CD4-positive, alpha-beta T cell treated with Interleukin-21 for 1 hour (primary cell): ENCODE results near the gene MRPL11.

ENCODE experiments used
- DNase-seq: peaks from one replicate; pipeline ENCODE4 v3.0.0-alpha.2; 2020

MRPL11 gene

DNA sequence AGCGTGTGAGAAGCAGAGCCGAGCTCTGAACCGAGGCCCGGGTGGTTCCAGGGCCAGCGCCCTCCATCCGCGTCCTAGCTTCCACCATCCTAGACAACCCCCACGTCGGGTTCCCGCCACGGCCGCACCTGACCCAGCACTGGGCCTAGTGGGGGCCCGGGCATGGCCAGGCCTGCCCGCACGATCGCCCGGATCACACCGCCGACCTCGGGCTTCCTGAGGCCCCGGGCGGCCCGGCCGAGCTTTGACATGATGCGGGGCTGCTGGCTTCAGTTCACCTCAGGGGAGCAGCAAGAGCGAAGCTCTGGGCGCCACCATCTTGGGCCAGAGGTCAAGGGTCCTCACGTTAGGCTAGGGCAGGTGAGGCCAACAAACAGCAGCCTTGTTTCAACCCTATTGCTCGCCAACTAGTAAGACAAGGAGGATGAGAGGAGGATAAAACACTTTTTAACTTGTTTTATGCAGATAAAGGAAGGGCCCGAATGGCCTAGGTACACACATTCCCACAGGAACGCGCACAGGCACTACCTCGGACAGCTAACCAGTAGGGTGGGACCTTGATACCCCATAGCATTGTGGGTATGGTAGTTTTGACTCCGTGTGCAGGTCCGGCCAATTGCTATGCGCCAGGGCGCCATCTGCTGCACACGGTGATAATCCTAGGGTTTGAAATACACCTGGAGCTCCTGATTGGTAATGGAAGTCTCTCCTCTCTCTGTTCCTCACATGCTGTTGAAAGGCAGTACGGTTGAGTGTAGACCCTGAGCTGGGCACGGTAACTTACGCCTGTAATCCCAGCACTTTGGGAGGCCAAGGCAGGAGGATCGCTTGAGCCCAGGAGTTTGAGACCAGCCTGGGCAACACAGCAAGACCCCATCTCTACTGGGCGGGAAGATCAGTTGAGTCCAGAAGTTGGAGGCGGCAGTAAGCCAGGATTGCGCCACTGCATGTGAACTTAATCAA is at the start of gene MRPL11:
TSS of gene MRPL11 (minus strand) at position 345 of the 963 bp plus-strand sequence. CDS start at position 251, 94 bp downstream.
- DNase-seq: peak; percentile 92

DNA sequence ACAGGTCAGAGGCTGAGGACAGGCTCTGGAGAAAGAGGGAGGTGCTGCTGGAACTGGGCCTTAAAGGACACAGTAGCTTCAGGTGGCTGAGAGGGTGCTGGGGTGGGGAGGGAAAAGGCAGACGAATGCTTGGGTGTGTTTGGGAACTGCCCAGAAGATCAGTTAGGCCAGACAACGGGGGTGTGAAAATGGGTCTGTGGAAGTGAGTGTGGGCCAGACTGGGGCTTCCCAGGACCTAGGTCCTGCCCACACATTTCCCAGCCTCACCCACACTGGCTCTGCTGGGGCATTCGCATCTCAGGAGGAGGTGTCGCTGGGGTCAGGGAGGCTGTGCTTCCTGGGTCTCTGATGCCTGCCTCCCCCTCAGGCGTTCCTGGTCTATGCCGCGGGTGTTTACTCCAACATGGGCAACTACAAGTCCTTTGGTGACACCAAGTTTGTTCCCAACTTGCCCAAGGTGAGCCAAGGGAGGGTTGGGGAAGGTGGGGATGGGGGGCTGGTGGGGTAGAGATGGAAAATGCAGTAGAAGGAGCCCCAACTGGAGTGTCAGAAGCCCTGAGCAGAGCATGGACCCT is 46.2 kb upstream of the MRPL11 start:
- DNase-seq: no peak

DNA sequence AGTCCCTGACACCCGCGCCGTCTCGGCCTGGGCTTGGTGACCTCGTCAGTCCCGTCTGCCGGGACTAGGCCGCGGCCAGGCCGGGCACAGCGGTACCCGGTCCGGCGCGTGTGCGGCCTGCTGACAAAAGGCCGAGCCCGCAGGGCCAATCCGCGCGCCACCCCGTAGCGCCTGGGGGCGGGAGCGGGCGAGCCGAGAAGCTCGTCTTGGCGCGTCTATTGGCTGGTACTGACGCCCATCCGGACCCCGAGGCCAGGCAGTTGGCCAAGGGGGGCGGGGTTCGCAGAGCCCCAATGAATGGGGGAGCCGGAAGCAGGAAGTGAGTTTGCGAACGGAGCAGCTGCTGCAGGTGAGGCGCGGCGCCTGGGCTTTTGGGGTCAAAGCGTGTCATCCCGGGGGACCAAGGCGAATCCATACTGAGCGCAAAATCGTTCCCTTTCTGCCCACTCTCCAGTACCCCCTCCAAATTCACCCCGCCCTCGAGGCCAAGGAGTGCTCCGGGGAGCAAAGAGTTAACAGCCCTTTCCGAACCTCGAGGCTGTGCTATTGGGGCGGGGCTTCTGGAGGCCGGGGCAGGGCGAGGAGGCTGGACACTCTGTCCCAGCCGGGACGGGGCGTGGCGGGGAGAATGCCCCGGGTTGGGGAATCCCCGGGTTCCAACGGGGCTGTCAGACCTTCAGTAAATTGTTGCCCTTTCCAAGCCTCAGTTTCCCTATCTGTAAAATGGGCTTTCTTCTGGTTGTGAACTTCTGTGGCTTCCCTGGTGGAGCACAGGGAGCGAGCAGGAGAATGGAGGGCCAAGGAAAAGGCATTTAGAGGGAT is 41.7 kb upstream of the MRPL11 start, which contains the start of gene DPP3:
TSS of gene DPP3 (plus strand) at position 318 of the 822 bp plus-strand sequence. CDS start 1,767 bp downstream, outside the sequence.
- DNase-seq: peak; percentile 95

DNA sequence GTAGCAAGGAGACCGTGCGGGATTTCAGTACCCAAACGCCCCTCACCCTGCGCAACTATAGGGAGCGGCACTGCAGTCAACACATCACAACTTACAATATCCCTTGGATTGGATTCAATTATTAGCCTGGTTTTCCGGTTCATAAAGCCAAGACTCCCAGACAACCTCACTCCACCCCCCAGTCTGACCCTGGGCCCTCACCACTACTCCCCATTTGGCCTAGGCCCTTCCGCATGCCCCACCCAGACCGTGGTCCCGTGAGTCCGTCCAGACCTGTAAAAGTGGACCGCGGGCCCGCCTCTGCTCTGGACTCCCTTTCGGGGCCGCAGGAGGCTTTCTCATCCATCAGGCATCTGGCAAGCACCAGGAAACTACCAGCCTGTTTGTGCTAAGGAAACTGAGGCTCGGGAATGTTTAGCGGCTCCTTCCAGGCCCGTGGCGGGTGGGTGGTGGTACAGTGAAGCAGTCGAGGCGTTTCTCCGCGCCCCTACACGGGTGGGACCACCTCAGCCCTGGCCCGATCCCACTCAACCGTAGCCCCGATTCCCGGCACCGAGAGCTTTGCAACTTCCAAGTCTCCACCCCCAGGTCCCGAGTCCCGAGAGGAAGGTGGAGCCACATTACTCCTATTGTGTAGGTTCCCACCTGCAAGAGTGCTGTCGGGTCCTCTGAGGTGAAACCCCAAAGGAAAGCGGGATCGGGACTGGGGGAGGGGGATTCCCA is 40.9 kb upstream of the MRPL11 start:
- DNase-seq: no peak

DNA sequence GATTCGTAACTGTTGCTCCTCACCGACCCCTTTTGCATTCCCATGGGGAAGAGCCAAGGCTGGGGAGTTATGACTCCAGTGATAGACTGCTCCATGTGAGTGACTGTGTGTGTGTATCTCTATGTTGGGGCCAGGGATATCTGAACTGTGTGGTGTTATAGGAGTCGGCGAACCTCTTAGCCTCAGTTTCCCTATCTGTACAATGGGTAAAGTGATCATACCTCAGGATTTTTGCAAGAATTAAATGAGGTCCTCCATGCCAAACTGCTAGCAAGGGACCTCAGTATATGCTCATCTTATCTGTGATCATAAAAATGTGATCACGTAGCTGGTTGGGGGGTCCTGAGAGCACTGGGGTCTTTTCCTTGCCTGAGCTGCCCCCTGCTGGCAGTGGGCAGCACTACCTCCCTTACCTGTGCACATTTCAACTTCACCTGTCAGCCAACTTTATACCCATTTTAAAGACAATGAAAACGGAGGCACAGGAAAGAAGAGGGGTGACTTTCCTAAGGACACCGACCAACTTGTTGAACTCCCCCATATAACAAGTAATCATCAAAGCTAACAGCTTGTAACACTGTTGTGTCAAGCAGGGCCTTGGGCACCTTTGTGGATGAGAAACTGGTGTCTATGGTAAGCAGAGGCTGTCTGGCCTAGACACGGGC is 40.2 kb upstream of the MRPL11 start:
- DNase-seq: peak; percentile 44

DNA sequence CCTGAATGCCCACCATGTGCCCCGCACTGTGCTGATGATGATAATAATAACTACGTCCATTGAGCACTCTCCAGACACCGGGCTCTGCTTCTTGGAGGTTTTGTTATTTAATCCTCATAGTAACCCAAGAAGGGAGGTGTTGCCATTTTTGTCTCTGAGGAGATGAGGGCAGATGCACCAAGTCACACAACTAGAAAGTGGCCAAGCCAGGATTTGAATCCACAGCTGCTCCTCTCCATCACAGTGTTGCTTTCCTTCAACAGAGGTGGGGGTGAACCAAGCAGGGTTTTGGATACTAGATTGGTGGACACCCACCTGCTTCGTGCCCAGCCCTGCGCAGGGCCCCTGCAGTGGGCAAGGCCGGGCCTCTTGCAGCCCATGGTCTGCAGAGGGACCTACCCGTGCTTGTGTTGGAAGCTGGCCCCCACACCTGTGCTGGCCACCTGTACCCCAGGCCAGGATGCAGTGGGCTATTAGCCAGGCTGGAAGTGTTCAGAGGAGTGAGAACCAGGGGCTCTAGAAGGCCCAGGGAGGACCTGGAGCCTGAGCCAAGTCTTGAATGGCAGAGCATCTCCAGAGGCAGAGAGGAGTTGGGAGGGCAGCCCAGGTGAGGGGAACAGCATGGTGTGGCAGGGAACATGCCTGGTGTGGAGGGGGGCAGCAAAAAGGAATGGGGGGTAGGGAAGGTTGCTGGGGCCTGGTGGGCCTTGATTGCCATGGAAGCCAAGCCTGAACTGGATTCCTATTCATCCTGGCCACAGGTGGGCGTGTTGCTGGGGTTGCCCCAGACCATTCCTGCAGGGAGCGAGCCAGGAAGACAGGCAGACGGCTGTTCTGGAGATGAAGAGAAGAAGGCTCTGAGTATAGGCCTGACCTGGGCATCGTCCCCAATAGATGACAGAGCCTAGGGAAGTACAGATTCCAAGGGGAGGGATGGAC is 38.9 kb upstream of the MRPL11 start:
- DNase-seq: no peak

DNA sequence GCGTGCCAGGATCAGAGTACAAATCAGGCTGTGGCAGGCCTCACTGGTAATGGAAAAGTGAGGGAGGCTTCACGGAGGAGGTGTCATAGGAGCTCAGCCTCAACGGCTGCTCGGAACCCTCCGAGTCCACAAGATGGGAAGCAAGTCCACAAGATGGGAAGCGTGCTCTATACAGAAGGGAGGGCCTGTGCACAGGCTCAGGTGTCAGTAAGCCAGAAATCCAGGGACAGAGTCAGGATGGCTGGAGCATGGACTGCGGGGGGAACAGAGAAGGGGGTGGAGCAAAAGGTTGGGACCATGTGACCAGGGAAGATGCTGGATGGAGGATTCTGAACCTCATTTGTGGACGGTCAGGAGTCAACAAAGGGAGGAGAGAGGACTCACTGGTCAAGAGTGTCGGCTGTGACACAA is 38.2 kb upstream of the MRPL11 start:
- DNase-seq: no peak

DNA sequence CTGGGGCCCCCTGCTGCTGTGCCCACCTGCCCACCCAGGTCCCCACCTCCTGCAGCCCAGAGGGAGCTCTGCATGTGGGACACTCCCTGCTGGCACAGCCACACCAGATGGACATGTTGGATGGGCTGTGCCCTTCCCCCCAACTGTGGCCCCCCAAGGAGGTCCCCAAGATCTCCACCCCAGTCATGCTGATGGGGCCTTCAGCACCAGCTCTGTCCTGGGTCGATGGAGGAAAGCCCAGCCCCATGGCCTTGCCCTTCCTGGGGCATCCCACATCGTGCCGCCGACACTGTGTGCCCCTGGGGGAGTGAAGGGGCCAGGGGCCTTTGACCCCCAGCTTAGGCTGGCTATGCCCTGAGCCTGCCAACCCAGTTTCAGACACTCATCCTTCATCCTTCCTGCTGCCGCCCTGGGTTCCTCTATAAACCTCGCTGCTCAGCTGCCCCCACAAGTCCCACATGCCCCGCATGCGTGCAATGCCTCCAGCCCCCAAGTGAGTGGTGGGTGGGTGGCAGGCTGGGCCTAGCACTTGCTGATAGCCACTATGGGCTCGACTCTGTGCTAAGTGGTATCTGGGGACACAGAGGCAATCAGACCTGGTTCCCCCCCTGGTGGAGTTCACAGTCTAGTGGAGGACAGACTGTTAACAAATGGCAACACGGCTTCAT is 37.7 kb upstream of the MRPL11 start:
- DNase-seq: no peak

DNA sequence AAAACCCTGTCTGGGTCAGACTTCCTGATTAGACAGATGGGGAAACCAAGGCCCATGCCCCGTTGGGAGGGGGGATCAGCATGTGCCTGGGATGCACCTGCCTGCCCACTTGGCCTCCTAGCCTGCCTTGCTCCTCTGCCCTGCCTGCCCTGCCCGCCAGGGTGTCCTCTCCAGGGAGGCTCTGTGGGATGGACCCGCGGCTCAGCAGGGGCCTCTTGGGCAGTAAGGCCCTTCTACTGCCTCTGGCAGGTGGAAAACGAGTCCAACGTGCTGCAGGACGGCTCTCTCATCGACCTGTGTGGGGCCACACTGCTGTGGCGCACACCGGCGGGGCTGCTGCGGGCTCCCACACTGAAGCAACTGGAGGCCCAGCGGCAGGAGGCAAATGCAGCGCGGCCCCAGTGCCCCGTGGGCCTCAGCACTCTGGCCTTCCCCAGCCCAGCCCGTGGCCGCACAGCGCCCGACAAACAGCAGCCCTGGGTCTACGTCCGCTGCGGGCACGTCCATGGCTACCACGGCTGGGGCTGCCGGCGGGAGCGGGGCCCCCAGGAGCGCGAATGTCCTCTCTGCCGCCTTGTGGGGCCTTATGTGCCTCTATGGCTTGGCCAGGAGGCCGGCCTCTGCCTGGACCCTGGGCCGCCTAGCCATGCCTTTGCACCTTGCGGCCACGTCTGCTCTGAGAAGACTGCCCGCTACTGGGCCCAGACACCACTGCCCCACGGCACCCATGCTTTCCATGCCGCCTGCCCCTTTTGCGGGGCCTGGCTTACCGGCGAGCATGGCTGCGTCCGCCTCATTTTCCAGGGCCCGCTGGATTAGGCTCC is 36.9 kb upstream of the MRPL11 start:
- no peak for DNase-seq

DNA sequence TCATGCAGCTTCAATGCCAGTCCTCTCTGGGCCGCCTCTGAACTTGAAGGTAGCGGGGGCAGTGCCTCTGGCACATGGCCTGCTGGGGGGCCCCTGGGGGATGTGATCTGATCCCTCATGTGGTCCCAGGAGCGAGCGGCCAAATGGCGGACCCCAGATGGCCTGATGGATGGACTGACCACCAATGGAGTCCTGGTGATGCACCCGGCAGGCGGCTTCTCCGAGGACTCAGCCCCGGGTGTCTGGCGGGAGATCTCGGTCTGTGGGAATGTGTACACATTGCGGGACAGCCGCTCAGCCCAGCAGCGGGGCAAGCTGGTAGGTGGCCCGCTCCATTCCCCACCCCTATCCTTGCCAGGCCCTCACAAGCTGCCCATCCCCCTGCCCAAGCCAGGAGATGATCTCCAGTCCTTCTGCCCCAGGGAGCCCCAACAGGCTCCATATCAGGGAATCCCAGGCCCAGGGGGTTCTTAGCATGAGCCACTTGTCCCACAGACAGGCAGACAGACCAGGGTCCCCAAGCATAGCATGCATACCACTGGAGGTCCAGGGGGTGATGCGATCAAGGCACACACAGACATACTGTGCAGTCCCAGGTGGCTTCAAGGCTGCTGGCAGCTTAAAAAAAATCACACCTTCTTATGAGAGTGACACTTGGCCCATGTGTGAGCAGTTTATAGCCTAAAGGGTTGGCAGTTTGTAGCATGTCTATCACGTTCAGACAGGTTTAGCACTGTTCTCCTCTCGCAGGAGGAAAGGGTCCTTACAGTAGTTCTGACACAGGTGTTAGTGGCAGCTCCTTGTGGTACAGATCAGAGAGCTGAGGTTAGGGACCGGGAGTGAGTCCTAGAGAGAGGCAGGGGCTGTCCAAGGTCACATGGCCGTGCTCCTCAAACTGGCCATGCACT is 35.2 kb upstream of the MRPL11 start:
- DNase-seq: no peak

DNA sequence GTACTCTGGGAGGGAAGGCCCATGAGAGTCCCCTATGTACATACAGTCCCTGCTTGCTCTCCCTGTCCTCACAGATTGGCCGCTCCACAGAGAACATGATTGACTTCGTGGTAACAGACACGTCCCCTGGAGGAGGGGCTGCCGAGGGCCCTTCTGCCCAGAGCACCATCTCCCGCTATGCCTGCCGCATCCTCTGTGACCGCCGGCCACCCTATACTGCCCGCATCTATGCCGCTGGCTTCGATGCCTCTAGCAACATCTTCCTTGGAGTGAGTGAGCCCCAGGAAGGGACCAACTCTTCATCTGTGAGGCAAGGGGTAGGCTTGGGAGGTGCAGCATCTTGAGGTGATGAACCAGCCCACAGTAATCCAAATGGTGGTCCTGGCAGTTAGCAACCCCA is 34.5 kb upstream of the MRPL11 start:
- no peak for DNase-seq

DNA sequence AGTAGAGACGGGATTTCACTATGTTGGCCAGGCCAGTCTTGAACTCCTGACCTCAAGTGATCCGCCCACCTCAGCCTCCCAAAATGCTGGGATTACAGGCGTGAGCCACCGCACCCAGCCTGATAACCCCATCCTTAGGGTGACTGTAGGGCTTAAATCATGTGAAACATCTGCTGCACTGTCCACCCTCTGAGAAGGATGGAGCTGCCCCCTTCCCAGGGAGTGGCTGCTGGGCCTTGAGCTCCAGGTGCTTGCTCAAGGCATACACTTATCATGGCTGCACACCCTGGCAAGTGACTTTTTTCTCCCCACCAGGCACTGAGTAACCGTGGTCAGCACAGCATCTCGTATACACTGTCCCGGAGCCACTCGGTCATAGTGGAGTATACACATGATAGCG is 33.4 kb upstream of the MRPL11 start:
- DNase-seq: no peak

DNA sequence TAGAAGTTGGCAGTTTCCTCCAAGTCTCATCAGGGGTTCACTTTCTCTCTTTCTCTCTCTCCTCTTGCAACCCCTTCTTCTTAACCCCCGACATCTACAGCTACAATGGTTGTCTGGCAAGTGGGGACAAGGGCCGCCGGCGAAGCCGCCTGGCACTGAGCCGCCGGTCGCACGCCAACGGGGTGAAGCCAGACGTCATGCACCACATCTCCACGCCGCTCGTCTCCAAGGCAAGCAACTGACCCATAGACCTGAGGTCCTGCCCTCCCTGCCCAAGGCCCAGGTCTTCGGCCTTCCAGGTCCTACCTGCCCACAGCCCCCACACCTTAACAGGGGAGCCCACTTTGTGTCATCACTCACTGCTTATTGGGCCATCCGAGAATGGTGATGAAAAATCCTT is 32.5 kb upstream of the MRPL11 start:
- no peak for DNase-seq

DNA sequence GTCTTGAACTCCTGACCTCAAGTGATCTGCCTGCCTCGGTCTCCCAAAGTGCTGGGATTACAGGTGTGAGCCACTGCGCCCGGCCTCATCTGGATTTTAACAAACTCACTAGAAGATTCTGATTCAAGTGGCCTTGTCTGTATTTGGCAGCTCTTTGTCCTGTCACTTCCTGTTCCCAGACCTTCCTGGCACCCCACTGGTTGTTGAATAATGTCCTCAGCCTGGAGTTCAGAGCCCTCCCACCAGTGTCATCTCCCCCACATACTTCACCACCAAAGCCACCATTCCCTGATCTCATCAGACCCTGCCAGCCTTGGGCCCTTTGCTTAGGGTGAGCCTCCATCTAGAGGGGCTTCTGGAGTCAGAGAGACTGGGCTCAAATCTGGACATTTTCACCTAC is 31.4 kb upstream of the MRPL11 start:
- no peak for DNase-seq

DNA sequence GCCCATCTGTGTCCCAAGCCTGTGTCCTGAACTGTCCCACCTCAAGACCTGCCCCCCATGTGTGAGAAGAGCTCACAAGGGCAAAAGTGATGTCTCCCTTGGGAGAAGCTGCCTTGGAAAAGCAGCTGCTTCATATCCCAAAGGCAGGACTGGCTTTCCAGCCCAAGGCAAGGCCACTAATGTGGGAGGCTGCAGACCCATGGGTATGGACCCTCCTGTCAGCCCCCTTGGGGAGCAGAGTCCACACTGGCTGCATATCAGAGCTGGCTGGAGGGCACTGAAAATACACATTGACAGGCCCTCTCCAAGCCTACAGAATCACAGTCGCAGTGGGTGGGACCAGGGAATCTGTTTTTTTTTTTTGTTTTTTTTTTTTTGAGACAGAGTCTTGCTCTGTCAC is 30.8 kb upstream of the MRPL11 start:
- DNase-seq: no peak

DNA sequence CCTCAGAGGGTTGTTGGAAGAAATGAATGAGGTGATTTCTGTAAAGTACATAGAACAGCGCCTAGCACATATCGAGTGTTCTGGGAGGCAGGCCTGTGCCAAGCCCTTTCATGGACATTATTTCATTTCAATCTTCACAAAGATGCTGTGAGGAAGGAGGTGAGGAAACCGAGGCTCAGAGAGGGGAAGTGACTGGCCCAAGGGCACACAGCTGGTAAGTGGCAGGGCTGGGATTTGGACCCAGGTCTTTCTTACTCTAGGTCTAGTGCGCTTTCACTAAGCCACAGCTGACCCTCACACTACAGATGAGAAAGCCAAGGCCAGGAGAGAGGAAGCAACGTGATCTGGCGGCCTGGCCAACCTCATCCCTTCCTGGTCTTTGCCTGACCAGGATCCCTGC is 30.0 kb upstream of the MRPL11 start:
- DNase-seq: no peak

DNA sequence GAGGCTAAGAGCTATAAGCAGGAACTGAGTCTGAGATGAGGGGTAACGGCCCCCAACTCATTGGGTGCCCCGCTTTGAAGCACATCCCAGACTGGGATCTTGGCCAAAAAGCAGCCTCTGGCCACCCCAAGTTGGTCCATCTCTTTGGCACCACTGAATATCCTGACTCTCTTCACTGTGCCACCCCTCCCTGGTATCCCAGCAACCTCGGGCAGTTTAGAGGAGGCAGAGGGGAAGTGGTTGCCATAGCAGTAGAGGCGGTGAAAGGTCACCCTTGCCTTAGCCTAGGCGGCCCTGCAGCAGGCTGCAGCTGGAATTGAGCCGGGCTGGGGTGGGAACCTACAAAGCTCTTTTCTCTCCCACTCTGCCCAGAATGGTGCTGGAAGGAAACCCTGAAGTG is 29.1 kb upstream of the MRPL11 start:
- DNase-seq: peak; percentile 33

DNA sequence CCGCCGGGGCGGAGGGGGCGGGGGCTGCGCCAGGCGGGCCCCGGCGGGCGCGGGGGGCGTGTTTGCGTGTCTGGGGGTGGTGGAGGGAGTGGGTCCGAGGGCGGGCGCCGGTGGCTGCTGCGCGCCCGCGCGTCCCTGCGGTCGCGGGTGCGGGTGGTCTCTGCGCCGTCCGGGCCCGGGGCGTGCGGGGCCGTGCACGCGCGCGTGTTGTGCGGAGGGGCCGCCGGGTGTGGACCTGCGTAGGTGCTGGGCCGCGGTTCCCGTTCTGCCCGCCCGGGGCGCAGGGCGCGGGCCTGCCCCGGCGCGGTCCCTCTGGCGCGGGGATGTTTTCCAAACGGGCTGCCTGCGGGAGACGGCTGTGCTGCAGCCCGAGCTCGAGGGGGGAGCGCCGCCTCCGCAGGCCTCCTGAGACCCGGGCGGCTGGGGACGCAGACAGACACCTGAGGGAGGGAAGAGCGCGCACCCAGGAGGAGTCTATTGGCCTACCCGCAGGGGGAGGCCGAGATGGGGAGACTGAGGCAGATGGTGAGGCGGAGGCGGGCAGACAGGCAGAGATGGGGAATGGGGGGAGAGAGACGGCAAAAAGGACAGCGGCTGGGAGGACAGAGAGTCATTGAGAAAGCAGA is 28.5 kb upstream of the MRPL11 start:
- no peak for DNase-seq
